ENCODE results near the gene HECW1. TPM values are rescaled to one million over a fixed set of nuclear protein-coding genes. Genes with fewer than 3 reads are reported as not detected.

The HECW1 gene
- total RNA-seq, 1 experiment from 2014 or later = not detected

DNA sequence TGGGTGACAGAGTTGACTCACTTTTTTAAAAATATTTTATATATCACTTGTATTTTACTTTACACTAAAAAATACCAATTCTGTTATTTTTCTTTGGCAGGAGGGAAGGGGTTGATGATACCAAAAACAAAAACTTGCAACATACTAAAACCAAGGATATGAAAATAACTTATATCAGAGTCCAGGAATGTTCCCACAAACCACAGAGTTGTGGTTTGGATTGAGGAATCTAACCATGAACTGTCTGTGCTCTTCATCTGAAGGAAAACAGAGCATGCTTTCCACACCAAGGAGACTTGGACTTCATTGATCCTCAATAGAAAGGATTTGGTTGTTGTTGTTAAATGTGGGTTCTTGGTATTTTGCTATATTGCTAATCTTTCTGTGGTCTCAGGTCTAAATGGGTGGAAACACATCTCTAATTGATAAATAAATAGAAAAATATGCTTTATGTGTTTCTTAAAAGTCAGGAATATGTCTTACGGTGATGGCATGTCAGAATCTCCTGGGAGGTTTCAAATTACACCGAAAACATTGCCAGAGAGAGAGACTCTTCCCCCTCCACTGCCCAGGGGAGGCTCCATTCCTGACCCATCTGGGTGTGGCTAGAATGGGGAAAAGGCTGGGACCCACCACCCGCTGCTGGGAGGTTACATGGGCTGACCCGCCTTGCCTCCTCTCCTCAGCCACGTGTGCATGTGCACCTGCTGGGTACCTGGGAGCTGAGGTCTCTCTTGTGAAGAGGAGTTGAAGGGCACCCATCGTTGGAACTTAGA lies 423.6 kb downstream of the HECW1 start:
- DNase-seq (ENCODE audit: low read depth) = peak; percentile 86

DNA sequence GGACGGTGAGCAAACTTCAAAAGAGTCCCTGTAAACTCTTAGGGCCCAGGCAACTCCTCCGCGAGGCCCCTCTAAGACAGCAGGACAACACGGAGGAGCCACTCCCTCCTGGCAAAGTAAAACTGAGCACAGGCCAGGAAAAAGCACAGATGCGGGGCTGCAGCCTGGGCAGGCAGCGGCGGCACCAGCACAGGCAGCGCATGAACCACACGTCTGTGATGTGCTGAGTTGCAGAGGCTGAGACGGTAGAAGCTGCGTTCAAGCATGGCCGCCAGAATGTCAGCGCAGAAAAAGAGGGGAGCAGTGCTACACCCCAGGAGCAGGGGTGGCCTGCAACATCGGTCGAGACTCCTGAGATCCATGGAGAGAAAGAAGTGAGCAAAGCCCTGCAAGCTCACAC lies 424.3 kb downstream of the HECW1 start:
- DNase-seq (ENCODE audit: low read depth) = no peak

DNA sequence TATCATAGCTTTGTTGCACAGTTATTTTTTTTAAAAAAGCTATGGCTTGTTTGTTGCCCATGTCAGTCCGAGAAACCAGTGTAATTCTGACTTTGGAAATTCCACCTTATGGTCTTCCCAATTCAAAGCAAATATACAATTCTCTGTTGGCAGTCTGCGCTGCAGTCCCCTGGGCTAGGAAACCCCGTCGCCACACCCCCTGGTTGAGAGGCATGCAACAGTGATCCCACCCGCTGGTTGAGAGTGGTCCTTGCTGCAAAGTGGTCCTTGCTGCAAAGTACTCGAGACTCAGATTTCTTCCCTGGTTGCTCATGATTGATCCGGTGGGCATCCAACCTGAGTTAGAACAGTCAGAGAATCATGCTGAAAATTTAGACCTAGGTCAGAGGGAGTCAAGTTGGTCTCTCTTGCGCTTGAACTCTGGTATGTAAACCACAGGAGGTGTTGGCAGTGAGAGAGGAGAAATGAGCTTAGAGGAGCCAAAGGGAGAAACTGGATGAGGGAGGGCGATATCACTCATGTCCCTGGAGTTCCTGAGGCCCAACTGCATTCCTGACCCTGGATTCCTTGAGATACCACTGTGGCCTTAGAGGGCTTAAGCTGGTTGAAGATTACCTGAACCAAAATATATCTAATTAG lies 425.4 kb downstream of the HECW1 start:
- peak; percentile 28 for DNase-seq (ENCODE audit: low read depth)

DNA sequence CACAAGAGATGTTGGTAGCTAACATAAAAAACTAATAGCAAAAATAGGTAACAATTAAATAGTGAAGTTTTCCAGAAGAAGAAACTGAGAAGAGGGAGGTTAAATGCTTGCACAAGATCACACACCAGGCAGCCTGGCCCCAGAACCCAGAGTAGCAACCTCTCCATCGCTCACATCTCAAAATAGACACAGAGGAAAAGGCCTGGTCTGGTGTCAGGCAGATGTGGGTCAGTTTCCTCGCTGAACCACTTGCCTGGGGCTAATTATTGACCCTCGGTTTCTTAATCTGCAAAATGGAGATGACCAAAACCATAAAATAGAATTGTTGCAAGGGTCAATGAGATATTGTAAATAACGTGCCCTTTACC lies 425.9 kb downstream of the HECW1 start:
- no peak for DNase-seq (ENCODE audit: low read depth)

DNA sequence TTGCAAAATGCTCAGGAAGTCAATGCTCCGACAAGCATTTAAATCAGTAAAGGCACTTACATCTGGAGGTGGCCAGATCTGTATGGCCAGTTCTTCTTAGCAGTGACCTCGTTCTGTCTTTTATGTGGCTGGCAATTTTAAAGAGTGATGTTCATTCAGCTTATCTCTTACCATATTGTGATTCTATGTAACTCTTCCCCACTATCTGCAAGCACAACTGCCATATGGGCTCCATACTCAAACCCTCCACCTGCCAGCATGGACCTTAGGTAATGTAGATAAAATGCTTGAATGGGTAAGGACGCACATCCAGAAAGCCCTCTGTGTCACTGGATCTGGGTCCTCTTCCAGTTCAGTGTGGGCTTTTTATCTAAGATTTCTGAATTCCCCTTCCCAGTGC lies 428.0 kb downstream of the HECW1 start:
- DNase-seq (ENCODE audit: low read depth) = no peak

DNA sequence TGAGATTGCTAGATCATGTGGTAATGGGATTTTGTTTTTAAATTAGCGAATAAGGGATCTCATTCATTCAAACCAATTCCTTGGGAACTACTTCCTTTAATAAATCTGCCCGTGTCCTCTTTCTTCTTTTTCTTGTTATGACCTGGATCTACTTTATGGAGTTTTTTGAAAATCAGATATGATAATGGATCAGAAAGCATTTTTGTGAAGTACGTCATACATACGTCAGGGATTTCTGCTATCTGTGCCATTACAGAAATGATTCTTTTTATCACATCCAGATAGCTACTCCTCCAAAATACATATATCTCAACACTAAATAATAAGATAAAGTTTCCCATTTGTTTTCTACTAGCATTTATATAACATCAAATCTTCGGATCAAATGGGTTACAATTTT lies 430.3 kb downstream of the HECW1 start:
- DNase-seq (ENCODE audit: low read depth) = no peak

DNA sequence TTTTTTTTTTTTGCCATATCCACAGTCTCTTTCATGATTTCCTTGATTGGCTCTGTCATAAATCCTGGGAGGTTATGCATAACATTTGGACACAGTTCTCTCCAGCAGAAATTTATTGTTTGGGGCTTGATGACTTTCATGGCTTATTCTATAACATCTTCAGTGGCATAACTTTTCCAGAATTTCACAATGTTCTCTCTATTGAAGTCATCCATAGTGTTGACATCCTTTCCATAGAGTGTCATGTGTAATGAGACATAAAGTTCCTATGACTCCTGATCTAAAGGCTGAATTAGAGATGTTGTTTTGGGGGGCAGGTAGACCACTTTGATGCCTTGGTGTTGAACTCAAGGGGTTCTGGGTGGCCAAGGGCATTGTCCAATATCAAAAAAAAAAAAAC lies 433.8 kb downstream of the HECW1 start:
- no peak for DNase-seq (ENCODE audit: low read depth)

DNA sequence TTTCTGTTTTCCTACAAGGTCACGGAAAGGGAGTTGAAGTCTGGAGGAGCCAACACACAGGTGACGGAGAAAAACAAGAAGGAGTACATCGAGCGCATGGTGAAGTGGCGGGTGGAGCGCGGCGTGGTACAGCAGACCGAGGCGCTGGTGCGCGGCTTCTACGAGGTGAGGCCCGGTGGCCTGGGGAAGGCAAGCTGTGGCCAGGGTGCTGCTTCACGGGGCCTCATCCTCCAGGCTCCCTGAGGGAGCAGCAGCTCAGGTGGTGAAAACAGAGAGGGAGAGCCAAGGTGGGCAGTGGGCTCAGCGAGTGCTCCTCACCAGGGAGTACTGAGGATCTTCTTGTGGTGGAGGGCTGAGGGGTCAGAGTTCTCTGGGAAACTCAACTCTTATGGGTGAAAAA lies 438.0 kb downstream of the HECW1 start:
- no peak for DNase-seq (ENCODE audit: low read depth)

DNA sequence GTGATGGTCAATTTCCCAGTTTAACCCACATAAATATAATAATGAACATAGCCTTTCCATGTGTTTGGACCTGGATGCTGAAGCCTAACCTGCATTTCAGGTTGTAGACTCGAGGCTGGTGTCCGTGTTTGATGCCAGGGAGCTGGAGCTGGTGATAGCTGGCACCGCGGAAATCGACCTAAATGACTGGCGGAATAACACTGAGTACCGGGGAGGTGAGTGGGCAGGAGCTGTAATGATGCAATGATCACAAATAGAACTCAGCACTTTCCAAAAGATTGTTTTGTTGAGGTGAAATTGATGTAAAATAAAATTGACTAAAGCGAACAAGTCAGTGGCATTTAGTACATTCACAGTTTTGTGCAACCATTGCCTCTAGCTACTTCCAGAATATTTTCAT lies 439.7 kb downstream of the HECW1 start:
- no peak for DNase-seq (ENCODE audit: low read depth)

DNA sequence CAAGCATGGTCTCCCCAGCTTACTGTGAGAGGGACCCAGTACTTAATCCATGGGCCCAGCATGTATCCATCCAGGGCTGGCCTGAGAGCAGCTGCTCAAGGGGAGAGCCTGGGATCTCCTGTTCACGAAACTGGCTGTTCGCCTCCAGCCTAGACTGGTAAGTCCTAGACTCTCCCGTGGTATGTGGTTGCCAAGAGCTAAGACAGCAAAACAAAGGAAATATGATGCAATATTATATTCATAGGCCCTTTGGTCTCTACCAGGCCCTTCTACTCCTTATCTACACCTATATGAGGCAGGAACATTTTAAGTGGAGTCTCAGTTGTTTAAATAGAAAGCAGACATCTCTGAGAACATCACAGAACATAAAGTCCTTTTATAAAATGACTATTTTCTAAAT lies 441.6 kb downstream of the HECW1 start:
- peak; percentile 58 for DNase-seq (ENCODE audit: low read depth)

DNA sequence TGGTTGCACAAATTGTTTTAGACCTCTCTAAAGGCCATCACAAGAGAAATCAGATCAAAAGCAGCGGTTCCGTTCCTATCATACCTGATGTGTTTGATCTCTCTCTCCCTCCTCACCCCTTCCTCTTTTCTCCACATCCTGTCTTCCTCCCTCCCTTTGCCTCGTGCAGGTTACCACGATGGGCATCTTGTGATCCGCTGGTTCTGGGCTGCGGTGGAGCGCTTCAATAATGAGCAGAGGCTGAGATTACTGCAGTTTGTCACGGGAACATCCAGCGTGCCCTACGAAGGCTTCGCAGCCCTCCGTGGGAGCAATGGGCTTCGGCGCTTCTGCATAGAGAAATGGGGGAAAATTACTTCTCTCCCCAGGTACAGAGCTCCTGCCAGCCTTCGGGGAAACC lies 442.0 kb downstream of the HECW1 start:
- DNase-seq (ENCODE audit: low read depth) = no peak

DNA sequence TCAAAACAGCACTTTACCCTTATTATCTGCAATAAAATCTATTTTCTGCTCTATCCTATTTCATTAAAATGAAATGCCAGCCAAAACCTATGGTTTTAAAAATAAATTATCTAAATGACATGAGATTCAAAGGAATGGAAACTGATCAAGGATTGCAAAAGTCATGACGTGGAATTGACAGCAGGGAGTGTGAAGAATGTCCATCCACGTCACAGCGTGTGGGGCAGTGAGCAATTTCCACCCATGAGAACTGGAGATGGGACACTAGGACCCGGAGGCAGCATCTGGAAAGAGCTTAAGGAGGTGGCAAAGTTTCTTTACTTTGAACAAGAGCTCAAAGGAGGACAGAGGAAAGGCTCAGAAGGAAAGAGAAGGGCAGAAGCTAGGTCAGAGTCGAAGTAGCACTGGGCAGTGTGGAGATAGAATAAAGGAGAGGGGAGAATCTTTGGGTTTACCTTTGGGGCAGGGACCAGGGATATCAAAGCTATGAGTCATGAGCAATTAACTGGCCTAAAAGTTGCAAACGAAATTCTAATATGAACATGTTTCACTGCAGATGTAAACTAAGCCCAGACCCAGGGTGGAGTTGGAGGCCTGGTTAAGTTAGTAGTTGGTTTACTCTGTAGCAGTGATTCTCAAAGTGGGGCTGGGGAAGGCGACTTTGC lies 445.5 kb downstream of the HECW1 start:
- DNase-seq (ENCODE audit: low read depth) = no peak

DNA sequence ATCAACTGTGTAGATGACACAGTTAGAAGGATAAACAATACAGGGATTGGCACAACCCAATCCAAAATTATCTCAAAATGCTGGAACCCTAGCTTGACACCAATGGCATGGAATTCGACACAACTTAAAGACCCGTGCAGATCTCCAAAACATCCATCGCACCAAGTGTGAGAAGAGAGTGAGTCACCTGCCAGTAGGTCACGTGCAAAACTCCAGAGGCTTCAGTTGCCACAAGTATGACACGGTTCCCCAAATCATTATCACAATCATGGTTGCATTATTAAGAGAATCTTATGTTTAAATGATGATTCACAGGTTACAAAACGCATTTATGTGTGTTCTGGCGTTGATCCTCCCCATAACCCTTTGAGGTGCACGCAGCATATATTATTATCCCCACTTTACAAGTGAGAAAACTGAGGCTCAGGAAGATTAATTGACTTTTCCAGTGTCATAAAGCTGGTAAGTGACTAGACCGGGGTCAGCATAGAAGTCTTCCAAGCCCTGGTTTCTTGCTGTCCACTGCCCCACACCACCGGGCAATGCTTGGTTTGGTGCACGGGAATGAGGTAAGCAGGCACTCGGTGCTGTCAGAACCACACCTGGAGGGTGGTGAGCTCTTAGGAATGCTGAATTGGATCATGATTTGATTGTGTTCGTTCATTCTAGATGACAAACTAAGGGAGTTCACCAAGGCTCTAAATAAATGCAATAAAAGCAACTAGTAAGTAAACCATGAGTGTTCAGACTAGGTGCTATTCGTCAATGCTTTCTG lies 446.9 kb downstream of the HECW1 start:
- no peak for DNase-seq (ENCODE audit: low read depth)

DNA sequence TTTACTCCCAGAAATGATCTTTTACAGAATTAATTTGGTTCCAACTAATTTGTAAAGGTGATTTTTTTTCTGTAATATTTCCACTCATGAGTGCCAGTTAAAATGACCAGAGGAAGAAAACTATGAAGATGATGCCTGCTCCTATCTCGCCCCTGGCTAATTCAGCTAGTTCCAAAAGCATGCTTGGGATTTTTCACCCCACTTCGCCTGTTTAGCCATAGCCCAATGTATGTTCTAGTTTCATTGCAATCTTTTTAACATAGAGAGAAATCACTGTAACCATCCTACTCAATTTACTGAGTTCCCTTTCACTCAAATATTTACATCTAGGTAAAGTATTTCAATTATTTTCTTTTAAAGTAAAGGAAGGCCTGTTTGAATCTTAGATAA lies 447.5 kb downstream of the HECW1 start:
- no peak for DNase-seq (ENCODE audit: low read depth)

DNA sequence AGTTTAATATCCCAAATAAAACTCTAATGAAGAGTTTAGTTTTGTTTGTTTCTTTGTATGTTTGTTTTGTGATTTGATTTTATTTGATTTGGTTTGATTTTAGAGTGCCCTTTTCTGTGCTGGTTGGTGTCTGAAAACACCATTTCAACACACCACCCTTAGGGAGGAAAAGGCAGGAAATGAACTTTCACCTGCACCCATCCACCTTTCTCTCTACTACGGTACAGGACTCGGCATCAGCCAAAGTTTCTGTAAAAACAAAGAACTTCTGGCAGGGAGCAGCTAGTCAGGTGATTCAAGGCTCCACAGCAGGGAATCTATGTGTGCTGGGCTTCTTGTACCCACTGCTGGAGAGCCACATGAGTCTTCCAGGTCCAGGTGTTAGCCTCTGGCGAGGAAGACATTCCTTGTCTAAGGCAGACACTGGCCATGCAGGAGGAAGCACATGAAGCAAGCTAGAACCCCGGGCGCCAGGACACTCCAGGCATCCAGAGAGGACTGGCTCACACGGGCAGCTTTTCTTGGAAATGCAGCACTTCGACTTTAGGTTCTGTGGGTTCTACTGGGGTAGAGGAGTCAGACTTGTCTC lies 448.4 kb downstream of the HECW1 start:
- DNase-seq (ENCODE audit: low read depth) = no peak

DNA sequence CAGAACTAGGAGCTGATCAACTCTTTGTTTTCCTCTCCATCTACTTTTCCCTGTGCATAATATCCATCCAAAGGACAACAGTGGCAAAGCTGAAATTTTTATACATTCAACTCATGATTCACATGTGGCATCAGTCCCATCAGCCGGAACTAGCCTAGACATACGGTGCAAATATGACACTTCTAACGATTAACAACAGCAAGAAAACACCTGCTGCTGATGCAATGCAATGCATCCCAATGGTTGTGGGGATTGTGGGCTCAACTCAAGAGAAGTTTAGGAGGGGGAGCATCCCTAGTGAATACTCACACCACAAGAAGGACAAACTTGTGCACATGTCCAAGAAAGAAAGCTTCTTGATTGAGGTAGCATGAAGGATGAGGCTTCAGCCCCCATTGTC lies 449.9 kb downstream of the HECW1 start:
- no peak for DNase-seq (ENCODE audit: low read depth)

DNA sequence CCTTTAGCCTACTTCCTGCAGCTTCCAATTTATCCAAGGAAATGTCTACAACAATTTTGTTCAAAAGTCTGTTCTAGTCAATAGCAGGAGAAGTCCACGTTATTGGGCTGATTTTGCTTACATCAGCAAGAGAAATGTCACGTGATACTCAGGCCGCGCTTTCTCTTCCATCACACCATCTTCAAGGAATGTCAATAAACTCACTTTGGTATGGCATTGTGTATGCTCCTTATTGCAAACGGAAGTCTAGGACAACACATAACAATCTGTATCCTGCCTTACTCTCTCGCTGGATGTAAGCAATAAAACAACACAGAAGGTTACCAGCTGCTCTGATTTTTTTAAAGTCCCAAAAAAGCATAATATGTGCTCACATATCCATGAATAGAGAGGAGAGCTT lies 453.3 kb downstream of the HECW1 start:
- DNase-seq (ENCODE audit: low read depth) = no peak

DNA sequence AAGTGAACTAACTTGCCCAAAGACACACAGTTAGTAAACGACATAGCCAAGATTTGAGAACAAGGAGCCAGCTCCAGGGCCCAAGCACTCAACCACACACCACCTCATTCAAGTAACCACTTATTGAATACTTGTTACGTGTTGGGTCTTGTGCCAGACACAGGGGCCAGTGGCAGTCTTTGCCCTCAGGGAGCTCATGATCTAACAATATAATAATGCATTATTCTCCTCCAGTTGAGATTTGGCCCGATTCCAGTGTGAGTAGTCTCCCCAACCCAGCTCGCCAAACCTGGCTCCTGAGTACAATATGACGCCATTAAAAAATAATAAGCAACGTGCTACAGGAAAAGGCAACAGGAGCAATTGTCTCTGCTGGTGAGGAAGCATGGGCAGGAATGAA lies 456.1 kb downstream of the HECW1 start:
- no peak for DNase-seq (ENCODE audit: low read depth)

DNA sequence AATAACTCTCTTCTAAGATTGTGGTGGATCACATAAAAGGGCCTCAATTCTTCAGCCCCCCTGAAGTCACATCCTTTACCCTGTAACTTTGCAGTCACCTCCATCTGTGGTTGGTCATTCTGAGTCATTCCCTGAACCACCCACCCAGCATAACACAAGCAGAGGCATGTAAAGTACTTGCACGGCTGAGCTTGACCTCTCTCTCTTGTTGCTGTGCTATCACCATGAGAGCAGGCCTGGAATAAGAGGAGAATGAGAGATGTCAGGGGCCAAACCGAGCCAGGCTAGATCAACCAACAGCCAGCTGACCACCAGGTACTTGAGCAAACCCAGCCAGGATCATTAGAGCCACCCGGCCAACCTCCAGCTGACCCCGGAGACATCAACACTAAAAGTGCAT lies 457.0 kb downstream of the HECW1 start:
- peak; percentile 80 for DNase-seq (ENCODE audit: low read depth)

DNA sequence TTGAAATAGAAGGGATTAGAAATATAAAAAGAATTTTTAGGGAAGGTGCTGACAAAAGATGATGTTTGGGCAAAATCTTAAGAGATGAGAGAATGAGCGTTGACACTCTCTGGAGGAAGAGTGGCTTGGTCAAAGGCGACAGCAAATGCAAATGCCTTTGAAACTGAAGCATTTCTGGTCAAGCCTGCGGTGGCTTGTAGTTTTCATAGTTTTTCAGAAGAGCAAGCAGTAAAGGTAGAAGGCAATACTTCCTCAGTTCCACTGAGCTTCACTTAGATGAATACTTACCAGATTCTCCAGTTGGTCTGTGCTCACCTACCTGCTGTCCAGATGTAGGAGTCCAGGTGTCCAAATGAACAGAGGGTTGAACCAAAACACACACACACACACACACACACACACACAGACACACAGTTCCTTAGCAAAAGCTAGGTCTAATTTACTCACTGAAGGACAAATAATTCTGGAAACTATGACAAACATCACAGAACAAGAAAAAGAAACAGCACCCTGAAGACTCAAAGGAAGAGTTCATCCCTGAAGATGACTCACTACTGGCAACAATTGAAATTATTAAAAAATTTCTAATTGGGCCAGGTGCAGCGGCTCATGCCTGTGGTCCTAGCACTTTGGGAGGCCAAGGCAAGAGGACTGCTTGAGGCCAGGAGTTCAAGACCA lies 458.4 kb downstream of the HECW1 start:
- no peak for DNase-seq (ENCODE audit: low read depth)

DNA sequence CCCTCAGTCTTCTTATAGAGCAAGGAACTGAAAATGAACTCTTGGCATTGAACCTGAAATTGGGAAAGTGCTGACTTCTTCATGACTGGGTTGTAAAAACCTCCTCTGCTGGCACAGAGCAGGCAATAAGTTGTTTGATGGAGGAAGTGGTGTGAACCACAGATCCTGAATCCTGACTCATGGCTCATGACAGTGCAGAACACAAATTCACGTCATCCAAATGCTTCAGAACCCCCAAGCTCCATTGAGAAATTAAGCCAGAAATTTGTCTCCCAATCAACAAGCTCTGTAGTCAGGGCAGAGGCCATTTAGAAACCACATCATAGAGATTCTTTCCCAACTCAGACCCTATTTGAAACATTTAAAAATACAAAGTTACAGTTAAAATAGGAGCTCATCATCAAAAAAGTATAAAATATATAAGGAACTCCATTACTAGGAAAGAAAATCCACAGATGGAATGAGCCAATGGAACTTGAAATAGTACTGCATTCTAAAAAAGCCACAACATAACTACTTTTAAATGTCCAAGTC lies 460.1 kb downstream of the HECW1 start:
- DNase-seq (ENCODE audit: low read depth) = peak; percentile 100

All from LHCN-M2 (cell line).